Small intestine (tissue), 7 donors: ENCODE measurements around the gene C1QTNF12. TPM values are rescaled to one million over a fixed set of nuclear protein-coding genes. Genes with fewer than 3 reads are reported as not detected.
A peak's percentile ranks its signal among the peaks of the same experiment; 100 is the strongest.

Experiments used
- DNase-seq, 2 donors: peaks; one replicate each; pipeline versions ENCODE4 v3.0.0 to v3.0.0-alpha.2; 2013
- FAIRE-seq: peaks from 2 replicates; lab custom pipeline; 2012; peaks lifted over from hg19 to GRCh38; lab: Jason Lieb, UNC
- H3K27ac ChIP-seq, 3 donors: one replicate each; pipeline ENCODE4 v1.5.1; 2013; ENCODE audit warnings: low read length in 2 of 3, mild to moderate bottlenecking in 2 of 3, control low read depth in 1 of 3, inconsistent platforms in 1 of 3, low read depth in 1 of 3, moderate library complexity in 1 of 3
- H3K27me3 ChIP-seq, 3 donors: one replicate each; pipeline ENCODE4 v1.6.1; 2013; ENCODE audit warnings: low read length in 3 of 3, inconsistent platforms in 1 of 3; ENCODE audit not compliant: control insufficient read depth in 3 of 3, insufficient read depth in 3 of 3
- H3K36me3 ChIP-seq, 3 donors: one replicate each; pipeline ENCODE4 v1.6.1; 2013; ENCODE audit warnings: low read length in 3 of 3, inconsistent platforms in 1 of 3, low read depth in 1 of 3, mild to moderate bottlenecking in 1 of 3, moderate library complexity in 1 of 3; ENCODE audit not compliant: control insufficient read depth in 3 of 3, insufficient read depth in 2 of 3
- H3K4me1 ChIP-seq, 3 donors: one replicate each; pipeline ENCODE4 v1.6.1; 2013; ENCODE audit warnings: low read length in 2 of 3, inconsistent platforms in 1 of 3, low read depth in 1 of 3, mild to moderate bottlenecking in 1 of 3, moderate library complexity in 1 of 3; ENCODE audit not compliant: control insufficient read depth in 3 of 3, insufficient read depth in 2 of 3
- H3K4me3 ChIP-seq, 3 donors: one replicate each; pipeline ENCODE4 v1.5.1; 2013; ENCODE audit warnings: low read length in 3 of 3, control low read depth in 1 of 3, inconsistent platforms in 1 of 3, low read depth in 1 of 3, mild to moderate bottlenecking in 1 of 3, moderate library complexity in 1 of 3
- H3K9me3 ChIP-seq, 2 donors: one replicate each; pipeline ENCODE4 v1.6.1; 2013; ENCODE audit warnings: low read depth in 1 of 2, low read length in 1 of 2; ENCODE audit not compliant: control insufficient read depth in 2 of 2, insufficient read depth in 1 of 2
- WGBS, 3 donors: extraction: QIAGEN DNeasy Blood & Tissue Kit; methylation state at CpG; one replicate each; pipeline ENCODE4 v1.1.7; 2013; 5-methylcytosine and 5-hydroxymethylcytosine counted together
- polyA plus RNA-seq, 4 donors: library from polyadenylated mRNA; stranded (reverse) in 3 of 4; unstranded in 1 of 4; fragments of 200-250 nt in 3 of 4; fragments of 120-200 nt in 1 of 4; gene quantifications; one replicate each; pipeline versions ENCODE4 v1.2.1 to v1.2.3, GENCODE V29; 2013
- donor health status: healthy with polysubstance abuse.
- donor health status: control.
- donor health status: control.
- donor health status: Bipolar disorder and iron deficiency.
- donor health status: healthy.

Gene C1QTNF12
- polyA plus RNA-seq, 4 donors: 10.6 to 203 (median 98.5) TPM

GRCh38 chr1:1213345-1214265 lies 32.9 kb downstream of the C1QTNF12 start, which contains the start of gene TNFRSF4:
TNFRSF4 (minus strand) TSS chr1:1214153; CDS start chr1:1214127, 26 bp downstream.
- DNase-seq (no peak), FAIRE-seq (no peak)
- H3K4me1 ChIP-seq: no peaks in the 10 kb centered on the region
- no peaks in the 10 kb centered on the region for H3K9me3 ChIP-seq
- H3K36me3 ChIP-seq: peaks cover 6 to 33% (median 8%) of the 10 kb centered on the region in 3 donors
- H3K27ac ChIP-seq: peak within 1 kb of the TSS in 1 of 3 donors; percentile 49
- H3K27me3 ChIP-seq: peaks cover 0 to 5% (median 0%) of the 10 kb centered on the region in 3 donors
- WGBS, 3 donors: 34 to 46% (median 34%) methylated on average over 51 to 56 of the region's 56 CpGs
- H3K4me3 ChIP-seq: no peak within 1 kb of the TSS

GRCh38 chr1:1212780-1213344 lies 33.7 kb downstream of the C1QTNF12 start:
- Histone ChIP-seq H3K27me3 (peaks cover 0 to 5% (median 4%) of the 10 kb centered on the region in 3 donors), H3K4me3 (no peak overlapping the region), H3K9me3 (no peaks in the 10 kb centered on the region), H3K4me1 (no peaks in the 10 kb centered on the region), H3K36me3 (peaks cover 3 to 26% (median 6%) of the 10 kb centered on the region in 3 donors), H3K27ac (peak overlapping the region in 1 of 3 donors; percentile 53)
- 49 to 54% (median 50%) methylated on average over 17 to 24 of the region's 24 CpGs for WGBS, 3 donors
- no peak for DNase-seq
- FAIRE-seq: no peak

- H3K27ac ChIP-seq: no peak overlapping the region
- no peak for FAIRE-seq
- DNase-seq: no peak
- no peaks in the 10 kb centered on the region for H3K9me3 ChIP-seq
- peaks cover 0 to 15% (median 5%) of the 10 kb centered on the region in 3 donors for H3K27me3 ChIP-seq
- H3K36me3 ChIP-seq: peaks cover under 1 to 17% (median 3%) of the 10 kb centered on the region in 3 donors
- H3K4me1 ChIP-seq: peaks cover 0 to 2% (median 0%) of the 10 kb centered on the region in 3 donors
- WGBS, 3 donors: 85 to 86% (median 86%) methylated on average over 21 to 28 of the region's 28 CpGs
- no peak overlapping the region for H3K4me3 ChIP-seq
These were observed 34.7 kb downstream of the C1QTNF12 start for GRCh38 chr1:1211541-1212441.

GRCh38 chr1:1210726-1211540 lies 35.6 kb downstream of the C1QTNF12 start:
- Histone ChIP-seq H3K27ac (no peak overlapping the region), H3K36me3 (peaks cover 0 to 8% (median 0%) of the 10 kb centered on the region in 3 donors), H3K9me3 (no peaks in the 10 kb centered on the region), H3K27me3 (peaks cover 0 to 24% (median 5%) of the 10 kb centered on the region in 3 donors), H3K4me3 (no peak overlapping the region), H3K4me1 (peaks cover 0 to 6% (median 2%) of the 10 kb centered on the region in 3 donors)
- DNase-seq: no peak
- 84 to 92% (median 86%) methylated on average over 30 to 31 of the region's 31 CpGs for WGBS, 3 donors
- no peak for FAIRE-seq

- FAIRE-seq (no peak), DNase-seq (no peak)
- H3K27ac ChIP-seq: peak overlapping the region in 1 of 3 donors; percentile 82
- peaks cover 0 to 38% (median 10%) of the 10 kb centered on the region in 3 donors for H3K27me3 ChIP-seq
- peaks cover 0 to 6% (median 5%) of the 10 kb centered on the region in 3 donors for H3K4me1 ChIP-seq
- H3K9me3 ChIP-seq: no peaks in the 10 kb centered on the region
- H3K36me3 ChIP-seq: no peaks in the 10 kb centered on the region
- H3K4me3 ChIP-seq: peak overlapping the region in 1 of 3 donors; percentile 15
- WGBS, 3 donors: 37 to 49% (median 38%) methylated on average over 33 to 38 of the region's 38 CpGs
These were observed 37.6 kb downstream of the C1QTNF12 start for GRCh38 chr1:1208713-1209433.

- Histone ChIP-seq H3K4me1 (peaks cover 0 to 6% (median 5%) of the 10 kb centered on the region in 3 donors), H3K36me3 (no peaks in the 10 kb centered on the region), H3K4me3 (no peak overlapping the region), H3K27me3 (peaks cover 0 to 49% (median 14%) of the 10 kb centered on the region in 3 donors), H3K9me3 (no peaks in the 10 kb centered on the region), H3K27ac (no peak overlapping the region)
- 48 to 66% (median 56%) methylated on average over 11 of the region's 11 CpGs for WGBS, 3 donors
- FAIRE-seq: no peak
- DNase-seq: no peak
These were observed 39.0 kb downstream of the C1QTNF12 start for GRCh38 chr1:1207571-1207892.

GRCh38 chr1:1206966-1207531 lies 39.5 kb downstream of the C1QTNF12 start:
- H3K9me3 ChIP-seq: no peaks in the 10 kb centered on the region
- peaks cover 0 to 49% (median 14%) of the 10 kb centered on the region in 3 donors for H3K27me3 ChIP-seq
- H3K27ac ChIP-seq: no peak overlapping the region
- H3K4me1 ChIP-seq: peaks cover 0 to 6% (median 5%) of the 10 kb centered on the region in 3 donors
- no peak overlapping the region for H3K4me3 ChIP-seq
- DNase-seq: no peak
- FAIRE-seq: no peak
- WGBS, 3 donors: 41 to 54% (median 44%) methylated on average over 18 to 19 of the region's 19 CpGs
- H3K36me3 ChIP-seq: no peaks in the 10 kb centered on the region
